GM10266 (cell line): ENCODE data around the gene WDR86.

ENCODE experiments used
- DNase-seq: peaks from one replicate; pipeline ENCODE4 v3.0.0; 2012; ENCODE audit errors: extremely low spot score
- TF ChIP-seq, protein P1 (sequence below): IDR thresholded peaks from 2 replicates; pipeline ENCODE4 v1.5.1; 2012; ENCODE audit warnings: mild to moderate bottlenecking, low read depth; ENCODE audit not compliant: control insufficient read depth, insufficient read depth; ENCODE audit errors: missing control alignments

The WDR86 gene

DNA sequence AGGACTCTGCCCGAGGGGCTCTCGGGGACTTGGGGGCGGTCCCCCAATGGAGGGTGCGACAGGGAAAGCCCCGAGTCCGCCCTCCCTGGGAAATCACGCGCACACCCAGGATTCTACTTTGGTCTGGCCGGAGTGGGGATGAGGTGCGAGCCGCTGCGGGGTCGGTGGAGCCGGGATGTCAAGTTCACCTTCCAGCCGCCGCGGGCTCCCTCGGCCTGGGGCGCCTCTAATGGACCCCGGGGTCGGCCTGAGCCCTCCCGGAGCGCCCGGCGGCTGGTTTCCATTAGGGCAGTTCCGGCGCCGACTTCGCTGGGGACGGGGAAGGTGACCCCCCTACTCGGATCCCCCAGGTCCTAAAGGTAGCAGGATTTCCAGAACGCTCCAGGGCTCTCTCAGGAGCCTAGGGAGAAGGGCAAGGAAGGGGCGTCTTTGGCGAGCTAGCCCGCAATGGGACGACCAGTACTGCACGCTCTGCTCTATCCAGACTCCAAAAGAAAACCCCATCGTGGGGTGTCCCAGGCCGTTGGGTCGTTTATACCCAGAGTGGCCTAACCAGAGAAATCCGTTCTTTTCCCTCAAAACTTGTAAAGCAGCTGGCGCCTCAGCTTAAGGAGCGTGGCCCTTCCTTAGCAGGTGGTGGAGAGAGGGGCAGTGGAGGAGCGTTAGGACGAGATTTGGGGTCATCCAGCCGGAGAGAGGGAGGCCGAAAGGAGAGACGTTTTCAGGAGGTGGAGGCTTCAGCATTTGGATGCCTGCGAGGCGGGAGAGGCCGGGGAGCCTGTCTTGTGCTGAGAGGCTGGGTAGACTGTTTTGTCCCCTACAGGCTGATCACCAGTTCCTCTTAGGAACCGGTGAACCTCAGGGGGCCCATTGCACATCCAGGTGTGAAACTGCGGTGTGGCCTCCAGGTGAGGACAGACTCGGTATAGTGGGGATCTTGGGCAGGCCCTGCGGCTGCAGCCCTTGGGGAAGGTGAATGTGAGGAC is 860 bp upstream of the WDR86 start:
- DNase-seq: no peak
- TF ChIP-seq, protein P1, sequence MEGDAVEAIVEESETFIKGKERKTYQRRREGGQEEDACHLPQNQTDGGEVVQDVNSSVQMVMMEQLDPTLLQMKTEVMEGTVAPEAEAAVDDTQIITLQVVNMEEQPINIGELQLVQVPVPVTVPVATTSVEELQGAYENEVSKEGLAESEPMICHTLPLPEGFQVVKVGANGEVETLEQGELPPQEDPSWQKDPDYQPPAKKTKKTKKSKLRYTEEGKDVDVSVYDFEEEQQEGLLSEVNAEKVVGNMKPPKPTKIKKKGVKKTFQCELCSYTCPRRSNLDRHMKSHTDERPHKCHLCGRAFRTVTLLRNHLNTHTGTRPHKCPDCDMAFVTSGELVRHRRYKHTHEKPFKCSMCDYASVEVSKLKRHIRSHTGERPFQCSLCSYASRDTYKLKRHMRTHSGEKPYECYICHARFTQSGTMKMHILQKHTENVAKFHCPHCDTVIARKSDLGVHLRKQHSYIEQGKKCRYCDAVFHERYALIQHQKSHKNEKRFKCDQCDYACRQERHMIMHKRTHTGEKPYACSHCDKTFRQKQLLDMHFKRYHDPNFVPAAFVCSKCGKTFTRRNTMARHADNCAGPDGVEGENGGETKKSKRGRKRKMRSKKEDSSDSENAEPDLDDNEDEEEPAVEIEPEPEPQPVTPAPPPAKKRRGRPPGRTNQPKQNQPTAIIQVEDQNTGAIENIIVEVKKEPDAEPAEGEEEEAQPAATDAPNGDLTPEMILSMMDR: no peak

DNA sequence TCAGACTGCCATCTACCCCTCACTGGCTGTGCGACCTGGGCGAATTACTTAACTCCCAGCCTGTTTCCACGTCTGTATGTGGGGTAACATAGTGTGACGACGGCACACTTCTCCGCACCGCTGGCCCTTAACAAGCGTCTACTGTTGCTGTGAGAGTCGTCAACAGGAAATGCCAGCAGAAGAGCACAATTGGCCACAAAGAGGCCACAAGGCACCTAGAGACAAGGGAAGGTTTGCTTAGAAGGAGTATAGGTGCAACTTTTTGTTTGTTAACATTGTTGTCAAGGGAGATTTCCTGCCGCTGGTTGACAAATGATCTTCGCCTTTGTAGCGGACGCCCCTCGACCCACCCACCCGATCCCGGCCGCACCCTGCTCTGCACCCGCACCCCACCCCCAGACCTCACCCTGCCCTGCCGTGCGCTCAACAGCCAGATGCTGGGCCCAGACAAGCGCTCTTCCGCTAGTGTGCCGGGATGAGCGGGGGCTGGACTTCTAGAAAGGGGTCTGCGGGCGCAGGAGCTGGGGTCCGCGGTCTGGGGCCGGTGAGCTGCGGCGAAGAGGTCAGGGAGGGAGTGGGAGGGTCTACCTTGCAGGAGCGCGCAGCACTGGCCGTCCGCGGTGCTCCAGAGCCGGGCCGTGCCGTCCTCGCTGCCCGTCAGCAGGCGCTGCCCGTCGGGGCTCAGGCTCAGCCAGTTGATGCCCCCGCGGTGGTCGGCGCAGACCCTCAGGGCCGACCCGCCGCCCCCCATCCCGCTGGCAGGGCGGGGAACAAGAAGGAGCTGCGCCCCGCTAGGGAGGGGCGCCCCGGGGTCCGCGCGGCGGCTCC is 785 bp downstream of the WDR86 start:
- DNase-seq: no peak
- TF ChIP-seq, protein P1: no peak

DNA sequence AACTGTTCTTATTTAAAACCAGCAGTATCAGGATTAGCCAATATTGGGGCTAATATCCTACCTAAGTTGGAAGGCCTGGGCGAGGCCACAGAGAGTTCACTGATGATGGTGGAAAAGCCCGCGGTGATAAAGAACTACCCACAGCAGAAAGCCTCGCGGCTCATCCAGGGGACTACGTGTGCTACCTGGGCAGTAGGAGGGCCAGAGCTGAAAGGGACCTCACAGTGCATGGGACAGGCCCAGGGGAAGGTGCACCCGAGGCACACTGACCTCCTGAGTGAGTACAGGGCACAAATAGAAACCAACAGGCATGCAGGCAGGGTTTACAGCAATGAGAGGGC is 1.4 kb downstream of the WDR86 start:
- no peak for DNase-seq
- TF ChIP-seq, protein P1: no peak

DNA sequence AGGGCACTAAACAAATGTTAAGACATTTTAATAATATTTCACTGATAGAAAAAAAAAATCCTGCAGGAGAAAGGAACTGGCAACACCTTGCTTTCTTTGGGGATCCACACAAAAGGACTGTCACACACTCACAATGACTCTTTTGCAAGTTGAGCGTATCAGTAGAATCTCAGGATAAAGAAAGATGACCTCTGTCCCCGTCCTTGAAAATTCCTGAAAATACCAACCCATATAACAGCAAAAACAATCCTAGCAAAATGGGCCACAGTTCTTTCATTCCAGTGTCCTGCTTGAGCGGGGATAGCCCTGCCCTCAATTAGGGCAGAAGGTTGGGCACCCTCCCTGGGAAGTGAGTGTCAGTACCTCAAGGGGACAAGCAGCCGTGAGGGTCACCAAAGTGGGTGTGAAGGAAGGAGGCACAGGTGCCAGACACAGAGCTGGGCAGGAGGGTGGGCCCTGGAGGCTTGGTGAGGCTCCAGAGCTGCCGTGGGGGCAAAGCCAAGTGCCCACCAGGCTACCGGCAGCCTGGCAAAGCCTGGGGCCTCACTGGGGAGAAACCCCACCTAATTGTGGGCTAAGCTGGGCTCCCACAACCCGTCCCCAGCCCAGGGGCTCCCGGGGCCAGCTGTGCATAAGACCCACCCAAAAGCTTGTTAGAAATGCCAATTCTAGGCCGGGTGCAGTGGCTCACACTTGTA is 2.8 kb downstream of the WDR86 start:
- no peak for DNase-seq
- TF ChIP-seq, protein P1: no peak

DNA sequence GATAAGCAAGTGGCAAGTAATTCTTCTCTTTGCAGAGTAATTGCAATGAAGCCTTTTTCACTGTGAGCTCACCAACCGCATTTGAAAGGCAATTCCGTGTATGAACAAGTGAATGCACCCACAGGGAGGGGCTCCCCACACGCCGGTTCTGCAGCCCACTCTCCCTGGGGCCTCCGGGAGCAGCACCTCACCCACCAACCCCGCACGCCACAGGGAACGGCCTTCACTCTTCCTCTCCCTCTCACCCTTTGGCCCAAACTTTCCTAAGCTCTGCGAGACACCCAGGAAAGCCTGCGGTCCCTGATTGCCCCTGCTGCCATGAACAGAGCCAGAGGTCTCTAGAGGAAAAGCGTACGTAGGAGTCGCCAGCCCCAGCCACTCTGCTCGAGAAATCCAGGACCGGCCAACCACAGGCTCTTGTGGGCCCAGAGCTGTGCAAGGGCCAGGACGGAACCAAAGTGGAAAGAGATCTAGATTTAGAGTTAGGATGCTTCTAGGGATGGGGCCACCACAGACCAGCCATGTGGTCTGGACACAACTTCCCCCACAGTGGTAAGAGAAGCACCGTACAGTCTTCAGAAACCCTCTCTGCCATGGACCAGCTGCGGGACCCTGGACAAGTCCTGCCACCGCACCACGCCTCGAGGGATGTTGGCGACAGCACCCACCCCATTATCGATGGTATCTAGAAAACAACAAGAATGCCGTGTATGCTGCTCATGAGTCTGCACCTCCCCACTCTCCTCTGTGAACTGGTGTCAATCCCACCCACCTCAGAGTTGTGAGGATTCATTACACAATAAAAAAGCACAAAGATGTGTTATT is 3.6 kb downstream of the WDR86 start:
- TF ChIP-seq, protein P1: no peak
- DNase-seq: no peak

DNA sequence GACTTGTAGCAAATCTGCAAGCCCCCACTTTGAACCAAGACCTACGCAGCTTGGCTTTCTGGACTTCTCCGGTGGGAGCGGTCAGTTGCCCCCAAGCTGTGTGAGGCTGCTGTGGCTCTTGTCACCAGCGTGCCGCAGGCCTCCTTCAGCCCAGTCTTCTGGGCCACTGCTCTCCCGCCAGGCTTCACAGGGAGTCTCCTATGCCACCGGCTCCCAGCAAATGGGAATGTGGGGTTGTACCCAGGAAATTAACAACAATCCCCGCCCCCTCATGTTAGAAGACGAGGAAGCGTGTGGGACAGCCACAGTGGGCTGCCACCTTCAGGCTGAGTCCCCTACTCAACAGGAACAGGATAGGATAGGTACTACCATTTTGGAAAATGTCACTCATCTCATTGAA is 4.2 kb downstream of the WDR86 start:
- no peak for DNase-seq
- TF ChIP-seq, protein P1: no peak
